ENCODE measurements around the gene SRGAP2. TPM values are rescaled to one million over a fixed set of nuclear protein-coding genes. Genes with fewer than 3 reads are reported as not detected.
"Not testable (repeated sequence)": the region's sequence is repeated elsewhere in the genome, so short reads cannot be mapped to it uniquely, and the experiment has no call there.

The SRGAP2 gene
- total RNA-seq (2021) (74.2 to 81.2 TPM (median 74.4 TPM) in 3 replicates), Bru-seq, nascent RNA (percentile 69 among the genes with signal in this experiment)
- long read RNA-seq, experiment 1, partial matches to known transcripts, result 14 of 37 reads
- long read RNA-seq, experiment 1, other reads (novel, unspliced or antisense), result 23 of 37 reads
- long read RNA-seq, experiment 2, partial matches to known transcripts, result 24 of 33 reads
- long read RNA-seq, experiment 2, other reads (novel, unspliced or antisense), result 7 of 33 reads
- long read RNA-seq, experiment 3, partial matches to known transcripts, result 0 of 2 reads
- long read RNA-seq, experiment 3, other reads (novel, unspliced or antisense), result 1 of 2 reads

GRCh38 chr1:206203364-206204158, at the start of gene SRGAP2:
Gene SRGAP2, plus strand, starts transcription at chr1:206203541. Its CDS starts 2,430 bp downstream, at chr1:206205971.
- DNase-seq (ENCODE audit: low spot score) (peak; percentile 42), ATAC-seq (peak; percentile 0; the same call in 1 of the 2 replicates)
- H3K4me1 Mint-ChIP-seq; H3K36me3 Mint-ChIP-seq; H3K27me3 Mint-ChIP-seq (ENCODE audit: low read depth); CTCF ChIA-PET; H3K9me3 Mint-ChIP-seq; H3K27ac Mint-ChIP-seq; POLR2A ChIA-PET: not testable (repeated sequence)
- peak within 1 kb of the TSS; percentile 61 for H3K4me3 Mint-ChIP-seq

GRCh38 chr1:206167350-206168029, 35.9 kb upstream of the SRGAP2 start:
- H3K9me3 Mint-ChIP-seq; DNase-seq (ENCODE audit: low spot score); H3K36me3 Mint-ChIP-seq; CTCF ChIA-PET; H3K4me1 Mint-ChIP-seq; H3K27me3 Mint-ChIP-seq (ENCODE audit: low read depth); POLR2A ChIA-PET; H3K4me3 Mint-ChIP-seq; H3K27ac Mint-ChIP-seq: not testable (repeated sequence)
- ATAC-seq, result peak; percentile 75

GRCh38 chr1:206169794-206170193, 33.5 kb upstream of the SRGAP2 start:
- H3K4me3 Mint-ChIP-seq; H3K36me3 Mint-ChIP-seq; H3K27ac Mint-ChIP-seq; H3K4me1 Mint-ChIP-seq; H3K9me3 Mint-ChIP-seq; CTCF ChIA-PET; POLR2A ChIA-PET; DNase-seq (ENCODE audit: low spot score); H3K27me3 Mint-ChIP-seq (ENCODE audit: low read depth); ATAC-seq: not testable (repeated sequence)

GRCh38 chr1:206173110-206173719, 30.1 kb upstream of the SRGAP2 start:
- DNase-seq (ENCODE audit: low spot score); POLR2A ChIA-PET; H3K27me3 Mint-ChIP-seq (ENCODE audit: low read depth); CTCF ChIA-PET; ATAC-seq; H3K4me1 Mint-ChIP-seq; H3K36me3 Mint-ChIP-seq; H3K4me3 Mint-ChIP-seq; H3K9me3 Mint-ChIP-seq; H3K27ac Mint-ChIP-seq: not testable (repeated sequence)

DNA sequence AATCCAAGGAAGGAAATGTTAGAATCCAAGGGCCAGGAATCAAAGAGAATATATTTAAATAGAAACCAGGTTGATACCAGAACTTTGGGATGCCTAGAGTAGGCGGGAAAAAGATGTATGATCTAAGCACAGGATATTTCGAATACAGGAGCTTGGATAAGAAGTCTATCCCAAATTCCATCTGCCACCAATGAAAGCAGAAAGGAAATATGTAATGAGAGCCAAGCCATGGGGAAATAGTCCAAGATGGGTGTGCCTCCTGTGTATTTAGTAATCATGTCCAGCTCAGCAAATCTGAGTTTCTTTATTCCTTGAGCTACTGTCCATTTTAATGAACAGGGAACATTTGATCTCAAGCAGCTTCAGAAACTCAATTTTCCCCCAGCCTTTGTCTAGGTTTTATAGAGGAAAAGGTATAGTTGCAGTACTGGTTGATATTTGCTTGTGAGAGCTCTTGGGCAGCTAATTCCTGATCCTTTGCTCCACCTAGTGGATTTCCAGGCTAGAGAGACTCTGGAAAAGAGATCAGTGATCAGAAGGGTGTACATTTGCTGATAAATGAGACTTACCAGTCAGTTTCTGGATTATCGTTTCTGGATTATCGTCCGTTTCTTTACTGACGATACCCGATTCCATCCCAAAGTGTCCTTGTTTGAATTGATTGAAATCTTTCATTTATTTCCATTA, 29.0 kb upstream of the SRGAP2 start:
- 0 out of 2 replicates have a peak, but pooled peaks have one; percentile 39 for ATAC-seq
- H3K4me1 Mint-ChIP-seq; POLR2A ChIA-PET; CTCF ChIA-PET; H3K4me3 Mint-ChIP-seq; H3K36me3 Mint-ChIP-seq; DNase-seq (ENCODE audit: low spot score); H3K27ac Mint-ChIP-seq; H3K27me3 Mint-ChIP-seq (ENCODE audit: low read depth); H3K9me3 Mint-ChIP-seq: not testable (repeated sequence)

DNA sequence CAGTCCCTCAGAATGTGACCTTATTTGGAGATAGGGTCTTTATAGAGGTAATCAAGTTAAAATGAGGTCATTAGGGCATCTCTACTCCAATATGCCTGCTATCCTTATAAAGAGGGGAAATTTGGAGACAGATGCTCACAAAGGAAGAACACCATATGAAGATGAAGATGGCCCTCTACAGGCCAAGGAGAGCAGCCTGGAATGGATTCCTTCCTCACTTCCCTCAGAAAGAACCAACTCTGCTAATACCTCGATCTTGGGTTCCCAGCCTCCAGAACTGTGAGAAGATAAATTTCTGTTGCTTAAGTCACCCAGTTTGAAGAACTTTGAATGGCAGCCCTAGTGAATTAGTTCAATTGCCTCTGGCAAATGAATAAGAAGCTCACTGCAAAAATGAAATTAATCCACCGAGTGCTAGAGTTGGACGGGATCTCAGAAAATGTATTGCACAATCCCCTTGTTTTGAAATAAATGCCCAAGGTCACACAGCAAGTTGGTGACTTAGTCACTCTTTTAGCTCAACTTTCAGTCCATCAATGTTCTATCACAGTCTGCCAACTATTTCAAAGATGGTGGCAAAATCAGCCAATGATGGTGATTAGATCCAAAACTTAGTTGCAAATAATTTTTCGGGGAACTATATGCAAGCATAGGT, 27.8 kb upstream of the SRGAP2 start:
- ATAC-seq, result peak; percentile 78
- H3K4me1 Mint-ChIP-seq; CTCF ChIA-PET; H3K27ac Mint-ChIP-seq; DNase-seq (ENCODE audit: low spot score); H3K36me3 Mint-ChIP-seq; H3K4me3 Mint-ChIP-seq; POLR2A ChIA-PET; H3K9me3 Mint-ChIP-seq; H3K27me3 Mint-ChIP-seq (ENCODE audit: low read depth): not testable (repeated sequence)

GRCh38 chr1:206176114-206176502, 27.2 kb upstream of the SRGAP2 start:
- H3K36me3 Mint-ChIP-seq; ATAC-seq; DNase-seq (ENCODE audit: low spot score); H3K27ac Mint-ChIP-seq; H3K4me1 Mint-ChIP-seq; POLR2A ChIA-PET; H3K4me3 Mint-ChIP-seq; H3K9me3 Mint-ChIP-seq; H3K27me3 Mint-ChIP-seq (ENCODE audit: low read depth); CTCF ChIA-PET: not testable (repeated sequence)

DNA sequence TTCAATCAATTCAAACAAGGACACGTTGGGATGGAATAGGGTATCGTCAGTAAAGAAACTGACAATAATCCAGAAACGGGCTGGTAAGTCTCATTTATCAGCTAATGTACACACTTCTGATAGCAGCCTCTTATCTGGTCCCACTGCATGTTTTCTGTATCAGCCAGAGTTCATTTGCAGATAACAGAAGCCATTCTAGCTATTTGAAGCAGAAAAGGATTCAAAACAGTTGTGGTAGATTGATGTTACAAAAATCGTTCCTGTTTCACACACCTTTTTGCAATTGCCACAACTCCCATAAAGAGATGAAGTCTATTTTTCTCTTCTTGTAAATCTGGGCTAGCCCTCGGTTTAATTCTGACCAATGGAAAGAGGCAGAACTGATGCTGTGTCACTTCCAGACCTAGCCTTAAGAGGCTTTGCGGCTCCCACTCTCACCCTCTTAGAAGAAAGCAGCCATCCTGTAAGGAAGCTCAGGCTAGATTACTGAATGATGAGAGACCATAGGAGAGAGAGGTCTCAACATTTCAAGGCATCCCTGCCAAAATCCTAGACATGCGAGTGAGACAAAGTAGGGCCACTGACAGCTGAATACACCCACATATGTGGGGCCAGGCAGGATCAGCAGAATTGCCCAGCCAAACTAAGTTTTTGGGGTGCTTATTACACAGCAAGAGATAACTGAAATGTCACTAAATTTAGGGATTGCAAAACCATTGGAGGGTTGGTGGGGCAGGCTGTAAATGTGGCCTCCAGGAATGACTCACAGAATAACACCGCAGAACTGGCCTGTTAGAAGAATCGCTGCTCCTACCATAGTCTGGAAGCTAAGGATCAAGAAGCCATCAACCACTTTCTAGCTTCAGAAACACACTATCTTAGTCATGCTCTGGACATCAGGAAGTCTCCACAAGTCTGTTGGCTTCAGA, 25.0 kb upstream of the SRGAP2 start:
- DNase-seq (ENCODE audit: low spot score); H3K27me3 Mint-ChIP-seq (ENCODE audit: low read depth); POLR2A ChIA-PET; H3K9me3 Mint-ChIP-seq; CTCF ChIA-PET; H3K4me3 Mint-ChIP-seq; H3K36me3 Mint-ChIP-seq; H3K4me1 Mint-ChIP-seq: not testable (repeated sequence)
- peak overlapping the region; percentile 15; the same call in 1 of the 2 replicates for H3K27ac Mint-ChIP-seq
- peak; percentile 51 for ATAC-seq

DNA sequence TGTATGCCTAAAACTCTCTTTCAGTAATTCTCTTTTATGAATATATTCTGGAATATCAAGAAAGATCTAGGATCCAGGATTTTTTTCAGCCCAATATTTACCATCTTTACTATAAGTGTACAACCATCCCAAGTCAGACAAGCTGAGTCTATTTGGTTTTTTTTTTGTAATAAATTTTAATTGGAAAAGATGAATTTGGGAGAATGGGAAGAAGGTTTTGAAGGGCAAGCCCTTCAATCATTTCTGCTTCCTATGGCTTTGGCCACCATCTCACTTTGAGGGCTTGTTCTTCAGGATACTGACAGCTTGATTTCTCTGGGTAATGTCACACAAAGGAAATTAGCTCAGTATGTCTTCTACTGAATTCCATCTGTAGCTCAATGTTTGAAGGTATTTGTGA, 23.7 kb upstream of the SRGAP2 start:
- POLR2A ChIA-PET; H3K36me3 Mint-ChIP-seq; H3K27ac Mint-ChIP-seq; H3K9me3 Mint-ChIP-seq; DNase-seq (ENCODE audit: low spot score); H3K27me3 Mint-ChIP-seq (ENCODE audit: low read depth); H3K4me3 Mint-ChIP-seq; ATAC-seq; H3K4me1 Mint-ChIP-seq: not testable (repeated sequence)
- CTCF ChIA-PET, result interaction anchor here (0.6 kb wide), 2 partner anchors 194 to 270 kb away, joined by 4 to 7 read pairs; no protein-coding TSS in a partner anchor

GRCh38 chr1:206182368-206183317, 20.7 kb upstream of the SRGAP2 start:
- H3K4me1 Mint-ChIP-seq; H3K27ac Mint-ChIP-seq; POLR2A ChIA-PET; H3K9me3 Mint-ChIP-seq; H3K36me3 Mint-ChIP-seq; ATAC-seq; H3K27me3 Mint-ChIP-seq (ENCODE audit: low read depth); CTCF ChIA-PET; H3K4me3 Mint-ChIP-seq; DNase-seq (ENCODE audit: low spot score): not testable (repeated sequence)
